GM19035 (cell line): ENCODE data around the gene VRK2.
"Not testable (repeated sequence)": the region's sequence is repeated elsewhere in the genome, so short reads cannot be mapped to it uniquely, and the experiment has no call there.

Source experiments
- ATAC-seq: cut with Tn5 transposase; IDR thresholded peaks from one replicate; pipeline ENCODE4 v1.9.1; 2021; ENCODE audit not compliant: unreplicated experiment

Gene VRK2

DNA sequence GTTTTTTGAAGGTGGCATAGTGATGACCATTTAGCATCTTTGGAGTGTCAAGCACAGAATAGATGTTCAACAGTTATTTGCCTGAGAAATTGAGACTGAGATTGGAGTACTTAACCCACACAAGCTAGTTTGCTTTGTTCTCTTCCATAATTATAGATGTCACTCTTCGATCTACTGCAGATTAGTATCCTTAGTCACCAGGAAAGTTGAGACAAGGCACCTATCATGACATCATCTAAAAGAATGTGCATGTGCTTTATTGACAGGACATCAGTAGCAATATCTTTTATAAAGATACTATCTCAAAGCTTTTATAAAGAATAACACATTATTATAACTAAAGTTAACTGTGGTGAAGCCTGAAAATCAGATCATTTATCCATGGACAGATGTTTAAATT, 6.4 kb downstream of the VRK2 start:
- no peak for ATAC-seq

DNA sequence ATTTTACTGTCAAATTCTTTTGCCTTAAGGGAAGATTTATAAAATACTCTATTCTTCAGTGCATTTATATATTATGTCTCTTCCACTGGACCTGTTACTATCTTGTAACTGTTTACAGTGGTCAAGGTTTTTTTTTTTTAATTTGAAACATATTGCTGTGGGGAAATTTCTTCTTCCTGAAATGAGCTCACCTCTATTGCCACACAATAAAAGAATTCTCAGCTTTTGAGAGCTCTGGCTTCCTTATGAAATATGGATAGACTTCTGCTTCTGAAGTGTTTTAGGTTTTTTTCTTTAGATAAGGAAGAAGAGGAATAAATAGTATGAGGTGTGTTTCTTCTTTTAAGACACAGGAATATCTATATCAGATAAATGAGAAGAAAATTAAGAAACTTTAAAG, 7.7 kb downstream of the VRK2 start:
- ATAC-seq = no peak

DNA sequence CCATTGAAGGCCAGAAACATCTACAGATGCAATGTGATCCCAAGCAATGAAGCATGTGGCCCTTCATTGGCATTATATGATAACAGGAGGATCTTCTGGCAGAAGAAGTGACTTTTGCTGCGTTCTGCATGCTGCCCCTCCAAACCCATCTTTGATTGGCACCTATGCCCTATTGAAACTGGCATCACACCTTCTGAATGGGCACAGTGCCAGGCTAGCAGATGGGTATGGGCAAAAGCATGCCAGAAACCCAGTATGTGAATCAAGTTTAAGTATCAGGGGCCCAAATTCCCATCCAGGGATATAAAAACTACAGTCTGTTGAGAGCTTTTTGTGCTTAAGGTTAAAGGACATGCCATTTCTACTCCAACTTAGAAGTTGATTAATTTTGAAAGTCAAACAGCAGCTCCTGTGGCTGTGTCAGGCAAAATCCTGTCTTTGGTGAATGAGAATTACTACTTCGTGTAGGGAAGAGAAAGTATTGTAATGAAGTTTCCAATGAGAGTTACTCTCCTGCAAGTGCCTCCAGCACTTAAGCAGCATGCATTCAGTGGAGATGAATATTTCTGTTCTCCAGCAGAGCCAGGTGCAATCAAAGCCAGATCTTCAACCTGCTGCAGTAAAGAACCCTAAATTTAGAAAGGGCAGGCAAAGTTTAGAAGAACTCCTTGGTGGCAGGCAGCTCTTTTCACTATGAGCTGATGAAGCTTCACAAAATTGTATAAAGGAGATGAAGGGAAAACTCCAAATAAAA, 8.6 kb downstream of the VRK2 start:
- ATAC-seq = no peak

DNA sequence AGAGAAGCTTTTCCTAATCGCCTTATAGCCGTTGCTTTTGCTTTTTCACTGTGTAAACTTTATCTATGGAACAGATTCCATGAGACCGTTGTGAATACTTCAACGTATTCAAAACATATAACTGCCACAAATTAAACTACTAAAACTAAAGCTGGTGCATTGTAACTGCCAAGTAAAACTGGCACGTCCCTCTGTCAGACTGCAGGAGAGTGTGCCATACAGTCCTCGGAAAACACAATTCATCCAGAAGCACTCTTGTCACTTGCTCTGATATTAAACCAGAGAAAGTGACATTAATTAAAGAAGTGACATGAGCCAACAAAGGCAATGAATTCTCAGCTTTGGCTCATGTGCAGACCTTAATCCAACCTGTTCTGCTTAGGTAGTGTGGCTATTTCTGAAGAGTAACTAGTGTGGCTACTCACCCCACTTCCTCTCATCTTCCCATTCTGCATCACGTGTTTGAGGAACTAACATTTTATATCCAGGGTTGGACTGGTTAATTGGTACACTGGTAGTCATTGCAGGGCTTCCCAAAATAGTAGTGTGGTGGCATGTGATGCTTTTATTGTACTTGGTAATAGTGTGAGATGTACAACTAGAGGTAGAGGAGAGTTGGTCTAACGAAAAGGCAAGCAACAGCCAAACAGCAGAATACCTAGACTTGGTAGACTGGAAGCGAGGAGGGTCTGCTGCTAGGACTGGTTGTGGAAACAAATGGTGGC, 9.7 kb downstream of the VRK2 start:
- ATAC-seq = no peak

DNA sequence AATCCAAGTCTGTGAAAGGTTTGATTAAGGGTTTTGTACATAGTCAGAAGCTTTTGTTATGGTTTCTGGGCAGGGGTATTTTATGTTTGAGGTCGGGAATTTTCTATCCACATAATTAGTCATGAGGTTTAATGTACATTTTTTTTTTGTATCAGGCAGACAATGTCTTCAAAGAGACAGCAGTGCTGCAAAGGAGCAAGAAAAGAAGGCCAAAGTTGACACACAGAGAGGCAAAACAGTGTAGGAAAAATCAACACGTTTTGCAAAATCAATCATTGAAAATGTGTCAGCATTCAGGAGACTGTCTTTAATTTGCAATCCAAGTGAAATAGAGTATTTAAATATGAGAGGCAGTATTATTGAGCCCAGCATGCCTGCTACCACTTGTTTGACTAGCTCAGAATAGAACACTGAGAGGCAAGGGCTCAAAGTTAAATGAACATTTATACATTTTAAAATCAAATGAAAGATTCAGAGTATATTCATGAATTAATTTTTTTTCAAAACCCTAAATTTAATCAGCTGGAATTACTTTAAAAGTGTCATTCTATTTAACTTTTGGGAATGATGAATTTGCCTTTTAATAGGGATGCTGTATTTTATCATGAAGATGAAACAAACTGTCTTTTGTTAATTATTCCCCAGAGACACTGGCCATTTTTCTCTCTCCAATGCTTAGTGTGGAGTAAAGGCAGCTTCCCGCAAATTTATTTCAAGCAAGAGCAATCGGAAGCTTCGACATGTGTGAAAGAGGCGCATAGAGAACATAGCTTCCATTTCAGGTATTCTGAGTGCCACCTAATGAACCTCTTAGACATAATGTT, 11.3 kb downstream of the VRK2 start:
- ATAC-seq = no peak

DNA sequence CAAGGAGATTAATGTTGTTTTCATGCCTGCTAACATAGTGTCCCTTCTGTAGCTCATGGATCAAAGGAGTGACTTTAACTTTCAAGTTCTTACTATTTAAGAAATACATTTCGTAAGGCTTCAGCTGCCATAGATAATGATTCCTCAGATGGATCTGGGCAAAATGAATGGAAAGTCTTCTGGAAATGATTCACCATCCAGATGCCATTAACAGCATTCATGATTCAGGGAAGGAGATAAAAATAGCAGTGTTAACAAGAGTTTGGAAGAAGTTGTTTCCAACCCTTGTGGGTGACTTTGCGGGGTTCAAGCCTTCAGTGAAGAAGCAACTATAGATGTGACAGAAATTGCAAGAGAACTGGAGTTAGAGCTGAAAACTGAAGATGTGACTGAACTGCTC, 17.0 kb downstream of the VRK2 start:
- ATAC-seq = no peak

DNA sequence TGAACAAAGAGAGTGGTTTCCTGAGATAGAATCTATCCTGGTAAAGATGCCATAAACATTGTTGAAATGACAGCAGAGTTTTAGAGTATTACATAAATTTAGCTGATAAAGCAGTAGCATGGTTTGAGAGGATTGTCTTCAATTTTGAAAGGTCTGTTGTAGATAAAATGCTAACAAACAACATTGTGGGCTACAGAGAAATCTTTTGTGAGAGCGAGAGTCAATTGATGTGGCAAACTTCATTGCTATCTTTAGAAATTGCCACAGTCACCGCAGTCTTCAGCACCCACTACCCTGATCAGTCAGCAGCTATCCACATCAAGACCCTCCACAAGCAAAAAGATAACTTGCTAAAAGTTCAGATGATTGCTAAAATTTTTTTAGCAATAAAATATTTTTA, 17.5 kb downstream of the VRK2 start:
- no peak for ATAC-seq

DNA sequence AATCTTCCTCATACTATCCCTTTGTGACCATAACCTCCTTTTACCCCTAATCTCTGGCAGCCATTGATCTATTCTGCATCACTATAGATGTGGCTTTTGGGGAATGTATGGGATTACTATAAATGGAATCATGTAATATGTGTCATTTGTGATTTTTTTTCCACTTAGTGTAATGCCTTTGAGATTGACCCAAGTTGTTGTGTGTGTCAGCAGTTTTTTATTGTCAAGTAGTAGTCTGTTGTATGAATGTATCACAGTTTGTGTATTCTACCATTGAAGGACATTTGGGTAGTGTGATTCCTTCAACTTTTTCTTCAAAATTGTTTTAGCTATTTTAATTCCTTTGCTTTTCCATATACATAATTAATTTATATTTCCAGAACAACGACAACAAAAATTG, 18.6 kb downstream of the VRK2 start:
- no peak for ATAC-seq

DNA sequence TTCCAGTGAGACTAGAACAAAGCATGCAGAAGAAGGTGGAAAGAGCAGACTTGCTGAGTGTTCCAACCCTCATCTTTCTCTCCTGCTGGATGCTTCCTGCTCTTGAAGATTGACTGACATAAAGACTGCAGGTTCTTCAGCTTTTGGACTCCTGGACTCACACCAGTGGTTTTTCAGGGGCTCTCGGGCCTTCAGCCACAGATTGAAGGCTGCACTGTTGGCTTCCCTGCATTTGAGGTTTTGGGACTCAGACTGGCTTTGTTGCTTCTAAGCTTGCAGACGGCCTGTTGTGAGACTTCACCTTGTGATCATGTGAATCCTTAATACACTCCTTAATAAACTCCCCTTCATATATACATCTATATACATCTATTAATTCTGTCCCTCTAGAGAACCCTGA, 20.4 kb downstream of the VRK2 start:
- no peak for ATAC-seq

DNA sequence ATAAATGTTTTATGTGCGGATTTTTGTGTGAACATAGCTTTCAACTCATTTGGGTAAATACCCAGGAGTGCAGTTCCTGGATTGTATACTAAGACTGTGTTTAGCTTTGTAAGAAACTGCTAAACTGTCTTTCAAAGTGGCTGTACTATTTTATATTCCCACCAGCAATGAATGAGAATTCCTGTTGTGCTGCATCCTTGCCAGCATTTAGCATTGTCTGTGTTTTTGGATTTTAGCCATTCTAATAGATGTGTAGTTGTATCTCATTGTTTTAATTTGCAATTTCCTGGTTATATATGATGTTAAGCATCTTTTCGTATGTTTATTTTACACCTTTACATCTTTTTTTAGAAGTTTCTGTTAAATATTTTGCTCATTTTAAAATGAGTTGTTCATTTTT, 24.2 kb downstream of the VRK2 start:
- no peak for ATAC-seq

DNA sequence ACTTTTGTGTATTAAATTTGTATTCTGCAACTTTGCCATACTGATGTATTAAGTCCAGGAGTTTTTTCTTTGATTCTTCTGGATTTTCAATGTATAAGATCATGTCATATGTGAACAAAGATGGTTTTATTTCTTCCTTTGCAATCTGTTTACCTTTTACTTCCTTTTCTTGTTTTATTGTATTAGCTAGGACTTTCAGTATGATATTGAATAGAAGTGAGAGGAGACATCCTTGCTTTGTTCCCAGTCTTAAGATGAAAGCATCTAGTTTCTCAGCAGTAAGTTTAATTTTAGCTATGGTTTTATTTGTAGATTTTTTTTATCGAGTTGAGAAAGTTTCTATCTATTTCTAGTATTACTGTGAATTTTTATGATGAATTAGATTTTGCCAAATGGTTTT, 25.5 kb downstream of the VRK2 start:
- ATAC-seq = no peak

DNA sequence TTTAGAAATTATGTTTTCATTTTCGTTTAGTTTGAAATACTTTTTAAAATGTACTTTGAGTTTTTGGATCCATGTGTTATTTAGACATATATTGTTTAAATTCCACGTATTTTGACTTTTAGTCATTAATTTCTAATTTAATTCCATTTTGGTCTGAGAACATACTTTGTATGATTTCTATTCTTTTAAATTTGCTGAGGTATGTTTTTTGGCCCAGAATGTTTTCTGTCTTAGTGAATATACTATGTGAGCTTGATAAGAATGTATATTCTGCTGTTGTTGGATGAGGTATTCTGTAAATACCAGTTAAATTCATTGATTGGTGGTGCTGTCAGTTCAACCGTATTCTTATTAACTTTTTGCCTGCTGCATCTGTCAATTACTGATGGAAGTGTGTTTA, 26.4 kb downstream of the VRK2 start:
- no peak for ATAC-seq

DNA sequence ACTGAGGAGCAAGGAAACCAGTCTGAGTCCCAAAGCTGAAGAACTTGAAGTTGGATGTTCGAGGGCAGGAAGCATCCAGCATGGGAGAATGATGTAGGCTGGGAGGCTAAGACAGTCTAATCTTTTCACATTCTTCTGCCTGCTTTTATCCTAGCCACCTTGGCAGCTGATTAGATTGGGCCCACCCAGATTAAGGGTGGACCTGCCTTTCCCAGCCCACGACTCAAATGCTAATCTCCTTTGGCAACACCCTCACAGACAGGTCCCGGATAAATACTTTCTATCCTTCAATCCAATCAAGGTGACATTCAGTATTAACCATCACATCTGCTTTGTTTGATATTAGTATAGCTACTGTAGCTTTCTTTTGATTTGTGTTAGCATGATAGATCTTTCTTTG, 27.1 kb downstream of the VRK2 start:
- no peak for ATAC-seq

DNA sequence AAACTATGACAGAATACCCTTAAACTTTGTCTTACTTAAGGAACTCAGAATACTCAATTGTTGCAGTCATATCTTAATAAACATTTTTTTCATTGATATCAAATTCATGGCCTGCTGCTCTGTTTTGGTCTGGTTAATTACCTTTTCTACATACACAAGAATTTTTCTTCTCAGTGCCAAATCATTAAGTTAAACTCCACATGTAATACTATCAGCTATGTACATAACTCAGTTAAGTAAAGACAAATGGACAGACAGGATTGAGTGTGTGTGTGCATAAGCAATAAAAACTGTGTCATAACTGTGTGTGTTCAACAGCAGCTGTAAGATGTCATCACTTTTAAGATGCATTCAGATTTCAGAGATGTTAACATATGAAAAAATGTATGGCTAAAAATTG, 34.4 kb downstream of the VRK2 start:
- ATAC-seq = no peak

DNA sequence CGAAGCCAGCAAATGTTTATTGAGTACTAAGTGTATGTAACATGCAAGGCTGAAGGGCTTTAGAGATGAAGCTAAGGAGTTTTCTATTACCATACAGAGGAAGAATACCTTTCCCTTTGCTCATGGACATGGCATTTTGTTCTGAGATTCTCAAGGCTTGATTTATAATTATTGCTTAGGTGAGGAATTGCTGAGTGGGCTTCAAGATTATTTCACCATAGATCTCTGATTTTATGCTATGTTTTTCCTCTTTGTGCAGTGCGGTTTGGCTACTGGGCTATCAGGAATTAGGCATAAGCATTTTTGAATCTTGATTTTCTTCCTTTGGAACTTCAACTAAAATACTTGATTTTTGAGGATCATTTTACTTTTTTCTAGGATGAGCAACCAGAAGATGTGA, 42.5 kb downstream of the VRK2 start:
- no peak for ATAC-seq

DNA sequence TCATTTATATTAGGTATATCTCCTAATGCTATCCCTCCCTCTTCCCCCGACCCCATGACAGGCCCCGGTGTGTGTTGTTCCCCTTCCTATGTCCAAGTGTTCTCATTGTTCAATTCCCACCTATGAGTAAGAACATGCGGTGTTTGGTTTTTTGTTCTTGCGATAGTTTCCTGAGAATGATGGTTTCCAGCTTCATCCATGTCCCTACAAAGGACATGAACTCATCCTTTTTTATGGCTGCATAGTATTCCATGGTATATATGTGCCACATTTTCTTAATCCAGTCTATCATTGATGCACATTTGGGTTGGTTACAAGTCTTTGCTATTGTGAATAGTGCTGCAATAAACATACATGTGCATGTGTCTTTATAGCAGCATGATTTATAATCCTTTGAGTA, 46.2 kb downstream of the VRK2 start:
- not testable (repeated sequence) for ATAC-seq

DNA sequence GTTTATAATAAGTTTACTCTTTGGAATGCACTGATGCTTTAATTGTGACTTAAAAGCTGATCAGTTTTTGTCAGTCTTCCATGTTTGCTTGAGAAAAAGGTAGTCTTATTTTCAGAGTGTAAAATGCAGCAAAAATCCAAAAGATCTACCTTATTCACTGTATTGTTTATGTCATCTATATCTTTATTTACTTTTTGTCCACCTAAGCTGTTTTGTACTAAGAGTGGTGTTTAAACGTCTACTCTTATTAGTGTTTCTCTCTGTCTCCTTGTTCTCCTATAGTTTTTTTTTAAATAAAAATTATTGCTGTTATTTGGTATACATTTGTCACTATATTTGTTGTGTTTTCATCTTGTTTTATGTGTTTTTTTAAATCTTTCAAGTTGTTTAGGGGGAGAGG, 50.4 kb downstream of the VRK2 start:
- no peak for ATAC-seq

DNA sequence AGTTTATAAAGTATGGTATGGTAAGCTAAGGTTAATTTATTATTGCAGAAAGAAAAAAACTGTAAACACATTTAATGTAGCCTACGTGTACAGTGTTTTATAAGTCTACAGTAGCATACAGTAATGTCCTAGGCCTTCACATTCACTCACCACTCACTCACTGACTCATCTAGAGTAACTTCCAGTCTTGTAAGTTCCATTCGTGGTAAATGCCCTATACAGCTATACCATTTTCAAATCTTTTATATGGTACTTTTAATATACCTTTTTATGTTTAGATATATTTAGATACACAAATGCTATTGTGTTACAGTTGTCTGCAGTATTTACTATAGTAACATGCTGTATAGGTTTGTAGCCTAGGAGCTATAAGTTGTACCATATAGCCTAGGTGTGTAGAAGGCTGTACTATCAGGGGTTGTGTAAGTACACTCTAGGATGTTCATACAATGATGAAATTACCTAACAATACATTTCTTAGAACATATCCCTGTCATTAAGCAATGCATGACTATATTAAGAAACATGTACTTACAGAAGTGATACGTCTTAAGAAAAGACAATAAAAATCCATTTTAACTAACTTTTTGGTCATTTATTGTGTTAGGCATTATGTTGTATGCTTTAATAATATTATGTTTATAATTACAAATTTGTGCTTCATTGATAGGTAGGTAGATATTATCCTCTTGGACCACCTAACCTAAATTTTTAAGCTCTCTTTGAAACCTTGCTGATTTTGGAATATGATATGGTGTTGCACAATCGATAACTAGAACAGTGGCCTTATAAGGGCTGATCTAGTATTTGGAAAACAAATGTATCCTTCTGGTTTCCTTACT, 51.9 kb downstream of the VRK2 start:
- no peak for ATAC-seq

DNA sequence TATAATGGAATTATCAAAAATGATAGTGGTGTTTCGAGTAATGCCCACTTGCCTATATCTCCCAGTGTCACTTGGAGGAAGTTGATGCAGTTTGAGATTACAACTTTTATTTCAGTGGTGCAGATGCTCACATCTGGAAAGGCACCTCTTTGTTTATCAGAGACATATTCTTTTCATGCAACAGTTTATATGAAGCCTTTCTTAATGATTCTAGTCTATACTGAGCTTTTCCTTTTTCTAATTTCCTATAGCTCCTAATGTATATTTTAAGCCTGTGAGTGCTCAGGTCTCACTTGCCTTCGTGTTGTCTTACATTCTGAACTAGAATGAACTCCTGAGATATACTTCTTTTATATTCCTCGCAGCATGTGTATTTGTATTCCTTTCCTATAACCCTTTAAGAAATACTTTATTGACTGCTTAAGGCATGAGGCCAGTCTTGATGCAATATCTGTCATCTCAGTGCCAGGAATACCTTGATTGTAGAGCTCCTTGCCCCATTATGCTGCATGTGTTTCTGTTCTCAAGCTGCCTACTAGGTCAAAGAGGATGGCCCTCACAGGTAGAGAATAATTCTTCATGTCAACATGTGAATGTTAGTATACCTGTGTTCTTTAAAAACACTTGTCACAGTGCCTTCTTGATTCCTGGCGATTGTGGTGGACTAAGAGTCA, 52.6 kb downstream of the VRK2 start:
- ATAC-seq = no peak

DNA sequence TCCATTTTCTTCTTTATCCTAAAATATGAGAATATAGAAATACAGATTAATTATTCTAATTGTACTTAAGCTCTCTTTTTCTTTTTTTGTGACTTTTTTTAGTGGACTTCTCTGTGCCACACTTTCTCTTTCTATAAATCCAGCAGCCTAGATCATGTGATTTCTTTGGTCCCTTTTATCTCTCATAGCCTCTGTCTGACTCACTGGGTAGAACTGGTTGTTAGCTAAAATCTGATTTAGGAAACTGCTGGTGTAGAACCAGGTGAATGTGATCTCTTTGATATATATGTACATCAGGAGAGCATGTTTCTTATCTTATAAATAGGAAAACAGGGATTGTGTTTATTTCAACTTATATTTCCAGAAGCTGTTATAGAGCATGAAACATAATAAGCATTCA, 54.9 kb downstream of the VRK2 start:
- ATAC-seq = no peak

DNA sequence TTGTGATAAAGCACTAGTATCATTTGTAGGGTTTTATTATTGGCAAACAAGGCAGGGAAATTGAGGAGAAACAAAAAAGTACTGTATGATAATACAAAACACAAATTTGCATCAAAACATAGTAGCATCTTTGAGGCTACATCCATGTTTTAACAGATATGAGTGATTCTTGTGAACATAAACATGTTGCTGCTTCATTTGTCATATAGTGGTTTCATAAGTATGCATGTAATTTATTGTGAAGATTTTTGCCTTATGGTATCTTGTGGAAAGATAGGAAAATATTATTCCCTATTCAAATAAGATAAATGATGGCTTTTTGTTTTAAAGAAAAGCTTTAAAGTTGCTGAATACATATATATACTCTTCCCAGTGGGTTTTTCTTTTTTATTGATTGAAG, 60.3 kb downstream of the VRK2 start:
- ATAC-seq = no peak
